ENCODE measurements around the gene MYZAP. TPM values are rescaled to one million over a fixed set of nuclear protein-coding genes. Genes with fewer than 3 reads are reported as not detected.

MYZAP gene
- total and polyA plus RNA-seq, 4 donors, result 0.50 to 1.8 (median 0.99) TPM

DNA sequence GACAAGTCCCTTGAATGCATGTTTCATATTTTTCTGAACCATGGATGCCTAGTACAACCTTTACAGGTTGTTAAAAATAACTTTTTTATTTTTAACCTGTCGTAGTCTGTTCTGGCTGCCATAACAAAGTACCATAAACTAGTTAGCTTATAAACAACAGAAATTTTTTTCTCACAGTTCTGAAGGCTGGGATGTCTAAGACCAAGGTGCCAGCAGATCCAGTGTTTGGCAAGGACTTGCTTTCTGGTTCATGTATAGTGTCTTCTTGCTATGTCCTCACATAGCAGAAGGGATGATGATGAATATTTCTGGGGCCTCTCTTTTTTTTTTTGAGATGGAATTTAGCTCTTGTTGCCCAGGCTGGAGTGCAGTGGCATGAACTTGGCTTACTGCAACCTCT lies 91.8 kb downstream of the MYZAP start:
- 90% methylated on average over 1 of the region's 1 CpG for WGBS
- Histone ChIP-seq H3K9me3 (ENCODE audit: control insufficient read depth in 4 of 4, low read length in 3 of 4) (no peaks in the 10 kb centered on the region), H3K4me1 (ENCODE audit: control insufficient read depth in 4 of 4, insufficient read depth in 4 of 4, low read length in 3 of 4) (no peaks in the 10 kb centered on the region), H3K27ac (ENCODE audit: low read depth in 1 of 2, low read length in 2 of 2) (no peak overlapping the region), H3K36me3 (ENCODE audit: control insufficient read depth in 4 of 4, insufficient read depth in 3 of 4, low read depth in 1 of 4, low read length in 3 of 4) (no peaks in the 10 kb centered on the region), H3K27me3 (ENCODE audit: control insufficient read depth in 4 of 4, insufficient read depth in 4 of 4, low read length in 3 of 4) (no peaks in the 10 kb centered on the region), H3K4me3 (ENCODE audit: low read depth in 1 of 3, low read length in 3 of 3) (no peak overlapping the region), H3K9ac (ENCODE audit: low read depth in 1 of 2, low read length in 2 of 2) (no peak overlapping the region)
- no peak for DNase-seq (ENCODE audit: low spot score)
- TF ChIP-seq NR2F2 (IDR thresholded peaks at IDR 0.05), result no peak
- TF ChIP-seq RXRA (IDR thresholded peaks at IDR 0.05), result no peak
- no peak for TF ChIP-seq SP1 (IDR thresholded peaks at IDR 0.05)
- no peak for TF ChIP-seq YY1 (IDR thresholded peaks at IDR 0.05)
- TF ChIP-seq, protein P1, sequence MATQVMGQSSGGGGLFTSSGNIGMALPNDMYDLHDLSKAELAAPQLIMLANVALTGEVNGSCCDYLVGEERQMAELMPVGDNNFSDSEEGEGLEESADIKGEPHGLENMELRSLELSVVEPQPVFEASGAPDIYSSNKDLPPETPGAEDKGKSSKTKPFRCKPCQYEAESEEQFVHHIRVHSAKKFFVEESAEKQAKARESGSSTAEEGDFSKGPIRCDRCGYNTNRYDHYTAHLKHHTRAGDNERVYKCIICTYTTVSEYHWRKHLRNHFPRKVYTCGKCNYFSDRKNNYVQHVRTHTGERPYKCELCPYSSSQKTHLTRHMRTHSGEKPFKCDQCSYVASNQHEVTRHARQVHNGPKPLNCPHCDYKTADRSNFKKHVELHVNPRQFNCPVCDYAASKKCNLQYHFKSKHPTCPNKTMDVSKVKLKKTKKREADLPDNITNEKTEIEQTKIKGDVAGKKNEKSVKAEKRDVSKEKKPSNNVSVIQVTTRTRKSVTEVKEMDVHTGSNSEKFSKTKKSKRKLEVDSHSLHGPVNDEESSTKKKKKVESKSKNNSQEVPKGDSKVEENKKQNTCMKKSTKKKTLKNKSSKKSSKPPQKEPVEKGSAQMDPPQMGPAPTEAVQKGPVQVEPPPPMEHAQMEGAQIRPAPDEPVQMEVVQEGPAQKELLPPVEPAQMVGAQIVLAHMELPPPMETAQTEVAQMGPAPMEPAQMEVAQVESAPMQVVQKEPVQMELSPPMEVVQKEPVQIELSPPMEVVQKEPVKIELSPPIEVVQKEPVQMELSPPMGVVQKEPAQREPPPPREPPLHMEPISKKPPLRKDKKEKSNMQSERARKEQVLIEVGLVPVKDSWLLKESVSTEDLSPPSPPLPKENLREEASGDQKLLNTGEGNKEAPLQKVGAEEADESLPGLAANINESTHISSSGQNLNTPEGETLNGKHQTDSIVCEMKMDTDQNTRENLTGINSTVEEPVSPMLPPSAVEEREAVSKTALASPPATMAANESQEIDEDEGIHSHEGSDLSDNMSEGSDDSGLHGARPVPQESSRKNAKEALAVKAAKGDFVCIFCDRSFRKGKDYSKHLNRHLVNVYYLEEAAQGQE (IDR thresholded peaks at IDR 0.05), result no peak
- TF ChIP-seq, protein P2, sequence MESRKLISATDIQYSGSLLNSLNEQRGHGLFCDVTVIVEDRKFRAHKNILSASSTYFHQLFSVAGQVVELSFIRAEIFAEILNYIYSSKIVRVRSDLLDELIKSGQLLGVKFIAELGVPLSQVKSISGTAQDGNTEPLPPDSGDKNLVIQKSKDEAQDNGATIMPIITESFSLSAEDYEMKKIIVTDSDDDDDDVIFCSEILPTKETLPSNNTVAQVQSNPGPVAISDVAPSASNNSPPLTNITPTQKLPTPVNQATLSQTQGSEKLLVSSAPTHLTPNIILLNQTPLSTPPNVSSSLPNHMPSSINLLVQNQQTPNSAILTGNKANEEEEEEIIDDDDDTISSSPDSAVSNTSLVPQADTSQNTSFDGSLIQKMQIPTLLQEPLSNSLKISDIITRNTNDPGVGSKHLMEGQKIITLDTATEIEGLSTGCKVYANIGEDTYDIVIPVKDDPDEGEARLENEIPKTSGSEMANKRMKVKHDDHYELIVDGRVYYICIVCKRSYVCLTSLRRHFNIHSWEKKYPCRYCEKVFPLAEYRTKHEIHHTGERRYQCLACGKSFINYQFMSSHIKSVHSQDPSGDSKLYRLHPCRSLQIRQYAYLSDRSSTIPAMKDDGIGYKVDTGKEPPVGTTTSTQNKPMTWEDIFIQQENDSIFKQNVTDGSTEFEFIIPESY (IDR thresholded peaks at IDR 0.05), result no peak
- no peak for TF ChIP-seq HNF4G (IDR thresholded peaks at IDR 0.05)
- TF ChIP-seq, protein P3, sequence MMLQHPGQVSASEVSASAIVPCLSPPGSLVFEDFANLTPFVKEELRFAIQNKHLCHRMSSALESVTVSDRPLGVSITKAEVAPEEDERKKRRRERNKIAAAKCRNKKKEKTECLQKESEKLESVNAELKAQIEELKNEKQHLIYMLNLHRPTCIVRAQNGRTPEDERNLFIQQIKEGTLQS (IDR thresholded peaks at IDR 0.05), result no peak
- TF ChIP-seq, protein P4, sequence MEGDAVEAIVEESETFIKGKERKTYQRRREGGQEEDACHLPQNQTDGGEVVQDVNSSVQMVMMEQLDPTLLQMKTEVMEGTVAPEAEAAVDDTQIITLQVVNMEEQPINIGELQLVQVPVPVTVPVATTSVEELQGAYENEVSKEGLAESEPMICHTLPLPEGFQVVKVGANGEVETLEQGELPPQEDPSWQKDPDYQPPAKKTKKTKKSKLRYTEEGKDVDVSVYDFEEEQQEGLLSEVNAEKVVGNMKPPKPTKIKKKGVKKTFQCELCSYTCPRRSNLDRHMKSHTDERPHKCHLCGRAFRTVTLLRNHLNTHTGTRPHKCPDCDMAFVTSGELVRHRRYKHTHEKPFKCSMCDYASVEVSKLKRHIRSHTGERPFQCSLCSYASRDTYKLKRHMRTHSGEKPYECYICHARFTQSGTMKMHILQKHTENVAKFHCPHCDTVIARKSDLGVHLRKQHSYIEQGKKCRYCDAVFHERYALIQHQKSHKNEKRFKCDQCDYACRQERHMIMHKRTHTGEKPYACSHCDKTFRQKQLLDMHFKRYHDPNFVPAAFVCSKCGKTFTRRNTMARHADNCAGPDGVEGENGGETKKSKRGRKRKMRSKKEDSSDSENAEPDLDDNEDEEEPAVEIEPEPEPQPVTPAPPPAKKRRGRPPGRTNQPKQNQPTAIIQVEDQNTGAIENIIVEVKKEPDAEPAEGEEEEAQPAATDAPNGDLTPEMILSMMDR (IDR thresholded peaks at IDR 0.05; ENCODE audit: low read depth, low read length, missing input control), result no peak
- no peak for TF ChIP-seq TAF1 (conservative IDR thresholded peaks at IDR 0.05)
- TF ChIP-seq RAD21 (IDR thresholded peaks at IDR 0.05), result no peak
- TF ChIP-seq, protein P5, sequence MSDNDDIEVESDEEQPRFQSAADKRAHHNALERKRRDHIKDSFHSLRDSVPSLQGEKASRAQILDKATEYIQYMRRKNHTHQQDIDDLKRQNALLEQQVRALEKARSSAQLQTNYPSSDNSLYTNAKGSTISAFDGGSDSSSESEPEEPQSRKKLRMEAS (IDR thresholded peaks at IDR 0.05), result no peak
- no peak for TF ChIP-seq HNF4A (conservative IDR thresholded peaks at IDR 0.05)
- TF ChIP-seq FOXA2 (IDR thresholded peaks at IDR 0.05), result no peak

DNA sequence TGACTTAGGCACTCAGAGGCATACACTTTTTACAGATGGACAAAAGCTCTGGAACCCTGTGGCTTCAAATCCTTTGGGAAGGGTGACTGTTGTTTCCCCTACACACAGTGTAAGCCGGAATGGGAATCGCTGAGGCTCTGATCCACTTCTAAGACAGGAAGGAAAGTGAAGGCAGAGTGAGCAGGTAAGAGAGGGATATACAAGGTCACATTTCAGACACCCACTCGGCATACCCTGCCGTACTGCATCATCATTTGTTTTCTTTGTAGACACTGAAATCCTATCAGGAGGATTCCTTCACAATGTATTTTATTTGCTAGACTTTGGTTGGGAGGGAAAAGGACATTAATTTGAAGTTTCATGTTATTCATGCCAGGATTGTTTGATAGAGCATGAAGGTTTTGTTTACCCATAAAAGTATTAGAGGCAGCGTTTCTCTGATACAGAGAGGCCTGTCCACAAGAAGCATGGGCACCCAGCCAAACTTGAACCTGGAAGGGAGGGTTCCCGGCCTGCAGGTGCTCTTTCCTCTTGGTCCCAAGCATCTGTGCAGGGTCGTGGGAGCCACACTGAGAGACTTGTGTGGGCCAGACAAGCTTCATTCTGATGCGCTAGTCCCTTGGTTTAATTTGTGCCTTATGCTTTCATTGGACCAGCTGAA lies 92.9 kb downstream of the MYZAP start:
- Histone ChIP-seq H3K9me3 (ENCODE audit: control insufficient read depth in 4 of 4, low read length in 3 of 4) (no peaks in the 10 kb centered on the region), H3K27me3 (ENCODE audit: control insufficient read depth in 4 of 4, insufficient read depth in 4 of 4, low read length in 3 of 4) (no peaks in the 10 kb centered on the region), H3K9ac (ENCODE audit: low read depth in 1 of 2, low read length in 2 of 2) (no peak overlapping the region), H3K4me1 (ENCODE audit: control insufficient read depth in 4 of 4, insufficient read depth in 4 of 4, low read length in 3 of 4) (no peaks in the 10 kb centered on the region), H3K36me3 (ENCODE audit: control insufficient read depth in 4 of 4, insufficient read depth in 3 of 4, low read depth in 1 of 4, low read length in 3 of 4) (no peaks in the 10 kb centered on the region), H3K4me3 (ENCODE audit: low read depth in 1 of 3, low read length in 3 of 3) (no peak overlapping the region), H3K27ac (ENCODE audit: low read depth in 1 of 2, low read length in 2 of 2) (no peak overlapping the region)
- no peak for DNase-seq (ENCODE audit: low spot score)
- WGBS, result 87% methylated on average over 8 of the region's 8 CpGs
- TF ChIP-seq SP1 (IDR thresholded peaks at IDR 0.05), result no peak
- TF ChIP-seq GABPA (IDR thresholded peaks at IDR 0.05 in 1 of 2, conservative IDR thresholded peaks at IDR 0.05 in 1 of 2), result no peak
- no peak for TF ChIP-seq YY1 (IDR thresholded peaks at IDR 0.05)
- TF ChIP-seq, protein P3 (IDR thresholded peaks at IDR 0.05), result no peak
- no peak for TF ChIP-seq NR2F2 (IDR thresholded peaks at IDR 0.05)
- TF ChIP-seq HNF4G (IDR thresholded peaks at IDR 0.05), result no peak
- TF ChIP-seq RAD21 (IDR thresholded peaks at IDR 0.05), result no peak
- no peak for TF ChIP-seq EGR1 (IDR thresholded peaks at IDR 0.05; ENCODE audit: low read depth in 2 of 2)
- TF ChIP-seq FOXA1 (IDR thresholded peaks at IDR 0.05), result no peak
- TF ChIP-seq, protein P1 (IDR thresholded peaks at IDR 0.05), result no peak

Measured in liver (tissue), 9 donors.